K562 (cell line): ENCODE measurements around the gene MTHFSD. TPM values are rescaled to one million over a fixed set of nuclear protein-coding genes. Genes with fewer than 3 reads are reported as not detected.

Experiments
- ATAC-seq: fragments of 200-7000 bp; cut with Tn5 transposase; 3 replicates; pipeline ENCODE4 v1.9.1; 2020; ENCODE audit warnings: moderate library complexity
- BruUV-seq: library from RNA; stranded (reverse); fragments of 400-500 nt; replicated peaks from 2 replicates; lab custom pipeline; 2021; lab: Mats Ljungman, UMichigan
- CTCF ChIA-PET: fragments of 300-600 bp; formaldehyde crosslinking; extraction: SDS; loops from one replicate; lab custom pipeline; 2021; ENCODE audit warnings: low intra/inter-chr PET ratio; lab: Yijun Ruan, JAX
- POLR2A ChIA-PET: fragments of 300-600, 350-650 bp; sonication (Branson Sonifier 250); formaldehyde crosslinking; extraction: SDS; loops from one replicate; lab custom pipeline; 2021; ENCODE audit warnings: antibody characterized with exemption, inconsistent platforms; lab: Yijun Ruan, JAX
- DNase-seq, 4 experiments: peaks; one replicate each; pipeline versions ENCODE4 v3.0.0 to v3.0.0-alpha.2; 2011 to 2018; ENCODE audit warnings: low spot score in 3 of 4, mixed read lengths in 3 of 4; ENCODE audit errors: extremely low read depth in 1 of 4
- FAIRE-seq: peaks from 2 replicates; lab custom pipeline; 2011; peaks lifted over from hg19 to GRCh38; lab: Jason Lieb, UNC
- H2AFZ ChIP-seq: 2 replicates; pipeline ENCODE4 v1.6.0; 2011; ENCODE audit warnings: low read depth, low read length, control low read depth, inconsistent platforms
- H3K27ac ChIP-seq: fragments of 200-600 bp; 3 replicates; pipeline ENCODE4 v1.8.0; 2011; ENCODE audit warnings: low read depth, mild to moderate bottlenecking, control low read depth, inconsistent platforms, low read length, moderate library complexity, mixed read lengths; ENCODE audit errors: extremely low read depth
- H3K27me3 ChIP-seq, 2 experiments: fragments of 300-600 bp in 1 of 2; 2 replicates in 1 of 2; 3 replicates in 1 of 2; pipeline versions ENCODE4 v1.6.0 to v1.8.0; 2011; ENCODE audit warnings: inconsistent platforms in 2 of 2, low read length in 2 of 2, mild to moderate bottlenecking in 1 of 2, mixed read lengths in 1 of 2, moderate library complexity in 1 of 2; ENCODE audit not compliant: control insufficient read depth in 2 of 2, insufficient read depth in 2 of 2
- H3K36me3 ChIP-seq: fragments of 300-600 bp; 3 replicates; pipeline ENCODE4 v1.8.0; 2011; ENCODE audit warnings: mild to moderate bottlenecking, low read length, inconsistent platforms; ENCODE audit not compliant: control insufficient read depth, insufficient read depth
- H3K4me1 ChIP-seq, 2 experiments: fragments of 200-600 bp in 1 of 2; replicated peaks in 1 of 2; 2 replicates in 1 of 2; 3 replicates in 1 of 2; pipeline versions ENCODE4 v1.5.1 to v1.8.0; 2011; ENCODE audit warnings: inconsistent platforms in 2 of 2, low read length in 2 of 2, mild to moderate bottlenecking in 1 of 2, mixed read lengths in 1 of 2, moderate library complexity in 1 of 2; ENCODE audit not compliant: control insufficient read depth in 2 of 2, insufficient read depth in 2 of 2
- H3K4me2 ChIP-seq: 2 replicates; pipeline ENCODE4 v1.6.1; 2011; ENCODE audit warnings: low read length, control low read depth, inconsistent platforms, mixed read lengths; ENCODE audit not compliant: insufficient read depth
- H3K4me3 ChIP-seq: fragments of 200-600 bp; sonication (generic), shearing (Covaris generic); 2 replicates; pipeline ENCODE4 v1.5.1; 2016; ENCODE audit warnings: control low read depth, inconsistent platforms
- H3K79me2 ChIP-seq: fragments of 200-600 bp; 3 replicates; pipeline ENCODE4 v1.8.0; 2011; ENCODE audit warnings: low read length, inconsistent platforms; ENCODE audit not compliant: control insufficient read depth, insufficient read depth
- H3K9ac ChIP-seq, 2 experiments: 2 replicates each; pipeline versions ENCODE4 v1.6.0 to v1.6.1; 2011; ENCODE audit warnings: low read depth in 2 of 2, low read length in 2 of 2, control low read depth in 1 of 2, inconsistent platforms in 1 of 2, mild to moderate bottlenecking in 1 of 2, mixed read lengths in 1 of 2; ENCODE audit not compliant: insufficient read depth in 1 of 2
- H3K9me1 ChIP-seq: one replicate; pipeline ENCODE4 v1.6.0; 2011; ENCODE audit warnings: inconsistent platforms, mild to moderate bottlenecking, low read length, moderate library complexity; ENCODE audit not compliant: control insufficient read depth, insufficient read depth
- H3K9me3 ChIP-seq: replicated peaks from 2 replicates; pipeline ENCODE4 v1.5.1; 2011; ENCODE audit warnings: low read depth, low read length, inconsistent platforms; ENCODE audit not compliant: control insufficient read depth, insufficient read depth
- H4K20me1 ChIP-seq: replicated peaks from 2 replicates; pipeline ENCODE4 v1.6.1; 2011; ENCODE audit warnings: low read length, inconsistent platforms, mixed read lengths; ENCODE audit not compliant: control insufficient read depth, insufficient read depth
- ATF7 ChIP-seq: fragments of 450-650 bp; IDR thresholded peaks from 2 replicates; pipeline ENCODE4 v1.7.1; 2014; ENCODE audit warnings: mild to moderate bottlenecking, moderate library complexity
- CXXC5 ChIP-seq: fragments of 250-450 bp; sonication (Bioruptor Pico); IDR thresholded peaks from 2 replicates; pipeline ENCODE4 v1.8.0; 2022; ENCODE audit warnings: inconsistent platforms, mild to moderate bottlenecking, moderate library complexity
- GABPB2 ChIP-seq: fragments of 250-450 bp; sonication (Bioruptor Pico); conservative IDR thresholded peaks from 2 replicates; pipeline ENCODE4 v1.5.1; 2021; ENCODE audit warnings: mild to moderate bottlenecking
- JUNB ChIP-seq: fragments of 450-650 bp; formaldehyde crosslinking; conservative IDR thresholded peaks from 2 replicates; pipeline ENCODE4 v1.4.0; 2020; ENCODE audit warnings: mild to moderate bottlenecking
- KDM5B ChIP-seq: fragments of 200-600 bp; sonication (generic); IDR thresholded peaks from 2 replicates; pipeline ENCODE4 v1.6.1; 2012; ENCODE audit warnings: low read depth, mild to moderate bottlenecking, moderate library complexity, low read length, control low read depth, inconsistent platforms; ENCODE audit not compliant: insufficient replicate concordance
- MEIS2 ChIP-seq: fragments of 450-650 bp; IDR thresholded peaks from 2 replicates; pipeline ENCODE4 v1.6.1; 2014; ENCODE audit warnings: mild to moderate bottlenecking; ENCODE audit not compliant: partially characterized antibody
- RNF2 ChIP-seq: sonication (generic); IDR thresholded peaks from 2 replicates; pipeline ENCODE4 v1.6.1; 2016
- SMC3 ChIP-seq: conservative IDR thresholded peaks from 2 replicates; pipeline ENCODE4 v1.6.1; 2011; ENCODE audit warnings: low read depth, low read length, improper control_type of control experiment; ENCODE audit not compliant: insufficient read depth
- ZEB2 ChIP-seq: fragments of 450-650 bp; IDR thresholded peaks from 2 replicates; pipeline ENCODE4 v1.6.1; 2016
- ZNF140 ChIP-seq: fragments of 250-450 bp; sonication (Bioruptor Pico); IDR thresholded peaks from 2 replicates; pipeline ENCODE4 v1.8.0; 2021; ENCODE audit warnings: moderate library complexity, mild to moderate bottlenecking, inconsistent platforms
- ZNF146 ChIP-seq: IDR thresholded peaks from one replicate; pipeline ENCODE4 v1.6.1; 2018; ENCODE audit warnings: missing compliant biosample characterization; ENCODE audit not compliant: unreplicated experiment
- ZNF668 ChIP-seq: fragments of 250-450 bp; sonication (Bioruptor Pico); IDR thresholded peaks from 2 replicates; pipeline ENCODE4 v1.8.0; 2022; ENCODE audit warnings: mild to moderate bottlenecking, inconsistent platforms
- ZNF75A ChIP-seq: fragments of 450-650 bp; formaldehyde crosslinking; IDR thresholded peaks from 2 replicates; pipeline ENCODE4 v1.4.0; 2020; ENCODE audit warnings: mild to moderate bottlenecking
- ZSCAN32 ChIP-seq: fragments of 450-650 bp; formaldehyde crosslinking; IDR thresholded peaks from 2 replicates; pipeline ENCODE4 v1.4.0; 2020; ENCODE audit warnings: mild to moderate bottlenecking, moderate library complexity
- WGBS: fragments of 100-300 bp; shearing (Covaris generic); methylation state at CpG from one replicate; pipeline ENCODE4 v1.1.6; 2016; ENCODE audit warnings: low coverage, mixed read lengths; ENCODE audit not compliant: insufficient coverage; ENCODE audit errors: missing lambda C conversion rate; 5-methylcytosine and 5-hydroxymethylcytosine counted together
- in situ Hi-C: fragments of 300-500 bp; cut with MboI; formaldehyde crosslinking; loops from 4 replicates; pipeline ENCODE4 v1.15.0; 2018; ENCODE audit warnings: inconsistent platforms, mixed read lengths
- intact Hi-C: fragments of 100-400 bp; cut with micrococcal nuclease; formaldehyde crosslinking; loops from 2 replicates; pipeline ENCODE4 v1.14.2; 2022
- polyA plus RNA-seq, 8 experiments: library from polyadenylated mRNA; depleted of rRNA in 4 of 8; stranded (reverse) in 5 of 8; unstranded in 3 of 8; fragments of >200 nt; fragmentation: Nextera tagmentation in 2 of 8; fragmentation: Illumina TruSeq in 1 of 8; extraction: Ambion mirVana in 2 of 8; extraction: Trizol in 1 of 8; gene quantifications; 2 replicates each; pipeline versions ENCODE4 v1.2.1 to v1.2.3, GENCODE V29; 2011 to 2014; ENCODE audit warnings: inconsistent platforms in 1 of 8, missing spikeins in 1 of 8
- total RNA-seq, 7 experiments: library from RNA; depleted of rRNA in 6 of 7; stranded (reverse); fragments of >200 nt in 6 of 7; fragmentation: Illumina TruSeq in 2 of 7; extraction: Trizol in 2 of 7; gene quantifications; 2 replicates each; pipeline versions ENCODE4 v1.2.1 to v1.2.3, GENCODE V29; 2011 to 2021; ENCODE audit warnings: low replicate concordance in 1 of 7
- TF ChIP-seq, protein P1 (sequence below): sonication (generic); formaldehyde crosslinking; IDR thresholded peaks from 2 replicates; pipeline ENCODE4 v1.8.0; 2022; ENCODE audit warnings: mild to moderate bottlenecking, missing genetic modification reagents
- TF ChIP-seq, protein P2 (sequence below): fragments of 250-450 bp; sonication (Bioruptor Pico); IDR thresholded peaks from 2 replicates; pipeline ENCODE4 v1.6.1; 2021; ENCODE audit warnings: mild to moderate bottlenecking

Gene MTHFSD
- total and polyA plus RNA-seq, 9 of the 15 experiments (the other 6 are each of a cell fraction or from before 2014, with no cell fraction given), result 3.2 to 20.2 (median 12.0) TPM

DNA sequence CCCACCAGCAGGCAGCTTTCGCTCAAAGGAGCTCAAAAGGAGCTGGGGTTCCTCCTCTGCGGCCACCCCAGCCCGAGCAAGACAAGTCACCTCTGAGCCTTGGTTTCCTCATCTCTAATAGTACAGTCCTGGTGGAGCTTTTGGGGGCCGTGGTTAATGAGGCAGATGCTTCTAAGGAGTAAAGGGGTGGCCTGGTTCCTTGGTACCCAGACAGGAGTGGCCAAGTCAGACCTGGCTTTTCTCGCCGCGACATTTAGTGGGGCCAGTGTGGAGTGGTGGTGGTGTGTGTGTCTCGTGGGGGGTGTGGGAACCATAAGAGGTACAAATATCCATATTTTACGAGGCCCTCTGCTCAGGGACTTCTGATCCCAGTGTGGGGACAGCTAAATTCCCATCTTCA, 38.0 kb downstream of the MTHFSD start:
- BruUV-seq, result no TSS peak
- no peak for DNase-seq
- Histone ChIP-seq H3K27me3 (peaks cover 37 to 84% of the 10 kb centered on the region in 2 experiments), H3K27ac (no peak overlapping the region), H3K9ac (no peak overlapping the region), H3K4me2 (no peak overlapping the region), H3K9me1 (no peaks in the 10 kb centered on the region), H3K4me3 (no peak overlapping the region), H4K20me1 (peaks cover 12% of the 10 kb centered on the region), H2AFZ (no peak overlapping the region), H3K4me1 (peaks cover 0 to 11% of the 10 kb centered on the region in 2 experiments; a peak in 3 of 5 replicates), H3K36me3 (no peaks in the 10 kb centered on the region), H3K9me3 (no peaks in the 10 kb centered on the region), H3K79me2 (no peaks in the 10 kb centered on the region)
- WGBS, result 27% methylated on average over 9 of the region's 9 CpGs
- intact Hi-C loops (loop anchor here (5.0 to 10.0 kb wide), 2 partner anchors 472 to 695 kb away; no protein-coding TSS in a partner anchor), in situ Hi-C loops (loop anchor here (5.0 to 10.0 kb wide), 4 partner anchors 175 to 692 kb away; no protein-coding TSS in a partner anchor)
- no peak for FAIRE-seq
- TF ChIP-seq CXXC5 (CRISPR knock-in tag), result no peak
- no peak for TF ChIP-seq MEIS2
- POLR2A ChIA-PET, result interaction anchor here (0.8 to 1.1 kb wide), 4 partner anchors 10 to 469 kb away, joined by 3 to 4 read pairs (median 3); no protein-coding TSS in a partner anchor
- no peak for ATAC-seq
- CTCF ChIA-PET, result interaction anchor here (1.4 kb wide), 1 partner anchor 696 kb away, joined by 4 read pairs; no protein-coding TSS in a partner anchor

DNA sequence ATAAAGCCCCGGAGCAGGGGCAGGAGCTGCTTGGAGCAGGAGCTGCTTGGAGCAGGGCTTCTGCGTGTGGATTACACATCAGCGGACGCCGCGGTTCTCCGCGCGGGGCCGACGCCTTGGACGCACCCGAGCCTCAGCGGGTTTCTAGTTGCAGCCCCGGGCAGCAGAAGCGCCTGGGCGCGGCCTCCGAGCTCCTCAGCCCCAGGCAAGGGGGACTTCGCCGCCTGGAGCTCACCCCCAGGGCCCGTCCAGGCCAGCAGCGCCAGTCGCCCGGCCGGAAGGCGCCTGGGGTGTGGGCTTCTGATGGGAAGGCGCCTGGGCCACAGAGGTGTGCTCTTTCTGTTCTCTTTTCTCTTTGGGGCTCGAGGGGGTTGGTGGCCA, 38.4 kb downstream of the MTHFSD start:
- Histone ChIP-seq H3K9me3 (no peaks in the 10 kb centered on the region), H3K79me2 (no peaks in the 10 kb centered on the region), H3K36me3 (no peaks in the 10 kb centered on the region), H3K4me2 (no peak overlapping the region), H3K9me1 (no peaks in the 10 kb centered on the region), H4K20me1 (peaks cover 9% of the 10 kb centered on the region), H2AFZ (no peak overlapping the region), H3K27me3 (peaks cover 34 to 81% of the 10 kb centered on the region in 2 experiments; a peak in 4 of 5 replicates), H3K27ac (no peak overlapping the region), H3K4me3 (no peak overlapping the region), H3K4me1 (peaks cover 0 to 11% of the 10 kb centered on the region in 2 experiments; a peak in 3 of 5 replicates), H3K9ac (no peak overlapping the region)
- no TSS peak for BruUV-seq
- no peak for ATAC-seq
- in situ Hi-C loops (loop anchor here (5.0 to 10.0 kb wide), 4 partner anchors 174 to 692 kb away; no protein-coding TSS in a partner anchor), intact Hi-C loops (loop anchor here (5.0 to 10.0 kb wide), 2 partner anchors 472 to 694 kb away; no protein-coding TSS in a partner anchor)
- ChIA-PET CTCF (interaction anchor here (1.4 kb wide), 1 partner anchor 695 kb away, joined by 4 read pairs; no protein-coding TSS in a partner anchor), POLR2A (interaction anchor here (0.6 to 1.0 kb wide), 2 partner anchors 17 to 34 kb away, joined by 3 to 4 read pairs; no protein-coding TSS in a partner anchor)
- no peak for TF ChIP-seq ZNF668 (CRISPR knock-in tag)
- no peak for TF ChIP-seq ZNF75A (CRISPR knock-in tag)
- no peak for TF ChIP-seq KDM5B
- TF ChIP-seq, protein P1, sequence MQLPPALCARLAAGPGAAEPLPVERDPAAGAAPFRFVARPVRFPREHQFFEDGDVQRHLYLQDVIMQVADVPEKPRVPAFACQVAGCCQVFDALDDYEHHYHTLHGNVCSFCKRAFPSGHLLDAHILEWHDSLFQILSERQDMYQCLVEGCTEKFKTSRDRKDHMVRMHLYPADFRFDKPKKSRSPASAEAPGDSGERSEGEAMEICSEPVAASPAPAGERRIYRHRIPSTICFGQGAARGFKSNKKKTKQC (CRISPR knock-in tag), result no peak
- TF ChIP-seq ZSCAN32 (CRISPR knock-in tag), result no peak
- TF ChIP-seq ATF7, result no peak
- no peak for TF ChIP-seq RNF2
- TF ChIP-seq JUNB (CRISPR knock-in tag), result no peak
- TF ChIP-seq, protein P2, sequence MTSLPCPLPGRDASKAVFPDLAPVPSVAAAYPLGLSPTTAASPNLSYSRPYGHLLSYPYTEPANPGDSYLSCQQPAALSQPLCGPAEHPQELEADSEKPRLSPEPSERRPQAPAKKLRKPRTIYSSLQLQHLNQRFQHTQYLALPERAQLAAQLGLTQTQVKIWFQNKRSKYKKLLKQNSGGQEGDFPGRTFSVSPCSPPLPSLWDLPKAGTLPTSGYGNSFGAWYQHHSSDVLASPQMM (CRISPR knock-in tag), result no peak
- TF ChIP-seq SMC3, result no peak
- TF ChIP-seq ZNF140 (CRISPR knock-in tag), result no peak
- TF ChIP-seq ZNF146 (CRISPR knock-in tag), result no peak
- TF ChIP-seq ZEB2, result no peak
- TF ChIP-seq GABPB2 (CRISPR knock-in tag), result no peak
- WGBS, result 4% methylated on average over 11 of the region's 29 CpGs
- FAIRE-seq, result no peak
- DNase-seq, result no peak
